HEK293 (cell line): ENCODE data around the gene RHOBTB3.
A peak's percentile ranks its signal among the peaks of the same experiment; 100 is the strongest.

ENCODE experiments used
- EGR2 ChIP-seq: fragments of 450-650 bp; formaldehyde crosslinking; IDR thresholded peaks from 2 replicates; pipeline ENCODE4 v1.5.1; 2016; ENCODE audit warnings: low read depth, missing biosample characterization, missing genetic modification characterization
- FEZF1 ChIP-seq: fragments of 450-650 bp; formaldehyde crosslinking; IDR thresholded peaks from 2 replicates; pipeline ENCODE4 v1.5.1; 2016; ENCODE audit warnings: missing biosample characterization, missing genetic modification characterization
- KLF7 ChIP-seq: fragments of 450-650 bp; formaldehyde crosslinking; IDR thresholded peaks from 2 replicates; pipeline ENCODE4 v1.5.1; 2016; ENCODE audit warnings: missing biosample characterization, missing genetic modification characterization, borderline replicate concordance
- MZF1 ChIP-seq: fragments of 450-650 bp; formaldehyde crosslinking; IDR thresholded peaks from 2 replicates; pipeline ENCODE4 v1.5.1; 2017; ENCODE audit warnings: missing biosample characterization, missing genetic modification characterization, borderline replicate concordance
- OSR2 ChIP-seq: fragments of 450-650 bp; formaldehyde crosslinking; IDR thresholded peaks from 2 replicates; pipeline ENCODE4 v1.5.1; 2016; ENCODE audit warnings: missing biosample characterization, missing genetic modification characterization
- OVOL3 ChIP-seq: fragments of 450-650 bp; formaldehyde crosslinking; IDR thresholded peaks from 2 replicates; pipeline ENCODE4 v1.5.1; 2016; ENCODE audit warnings: missing biosample characterization, missing genetic modification characterization
- PRDM10 ChIP-seq: fragments of 450-650 bp; formaldehyde crosslinking; IDR thresholded peaks from 2 replicates; pipeline ENCODE4 v1.5.1; 2016; ENCODE audit warnings: missing biosample characterization, missing genetic modification characterization
- PRDM6 ChIP-seq: fragments of 450-650 bp; formaldehyde crosslinking; IDR thresholded peaks from 2 replicates; pipeline ENCODE4 v1.5.1; 2017; ENCODE audit warnings: missing biosample characterization, missing genetic modification characterization
- REPIN1 ChIP-seq: fragments of 450-650 bp; formaldehyde crosslinking; IDR thresholded peaks from 2 replicates; pipeline ENCODE4 v1.5.1; 2017; ENCODE audit warnings: missing biosample characterization, missing genetic modification characterization, low read depth
- ZBTB20 ChIP-seq: fragments of 450-650 bp; formaldehyde crosslinking; IDR thresholded peaks from 2 replicates; pipeline ENCODE4 v1.5.1; 2016; ENCODE audit warnings: missing biosample characterization, missing genetic modification characterization
- ZBTB8A ChIP-seq: fragments of 450-650 bp; formaldehyde crosslinking; IDR thresholded peaks from 2 replicates; pipeline ENCODE4 v1.5.1; 2016; ENCODE audit warnings: missing biosample characterization, missing genetic modification characterization
- ZFHX2 ChIP-seq: fragments of 450-650 bp; formaldehyde crosslinking; conservative IDR thresholded peaks from 2 replicates; pipeline ENCODE4 v1.5.1; 2016; ENCODE audit warnings: missing biosample characterization, missing genetic modification characterization
- ZFP3 ChIP-seq: fragments of 450-650 bp; formaldehyde crosslinking; IDR thresholded peaks from 2 replicates; pipeline ENCODE4 v1.5.1; 2016; ENCODE audit warnings: low read depth, missing biosample characterization, missing genetic modification characterization
- ZFP69B ChIP-seq: fragments of 450-650 bp; formaldehyde crosslinking; IDR thresholded peaks from 2 replicates; pipeline ENCODE4 v1.5.1; 2016; ENCODE audit warnings: missing biosample characterization, missing genetic modification characterization
- ZNF132 ChIP-seq: fragments of 450-650 bp; formaldehyde crosslinking; IDR thresholded peaks from 2 replicates; pipeline ENCODE4 v1.5.1; 2017; ENCODE audit warnings: missing biosample characterization, missing genetic modification characterization, borderline replicate concordance
- ZNF2 ChIP-seq: fragments of 450-650 bp; formaldehyde crosslinking; IDR thresholded peaks from 2 replicates; pipeline ENCODE4 v1.5.1; 2016; ENCODE audit warnings: missing biosample characterization, missing genetic modification characterization
- ZNF248 ChIP-seq: fragments of 450-650 bp; formaldehyde crosslinking; IDR thresholded peaks from 2 replicates; pipeline ENCODE4 v1.5.1; 2017; ENCODE audit warnings: missing biosample characterization, missing genetic modification characterization
- ZNF335 ChIP-seq: fragments of 450-650 bp; formaldehyde crosslinking; conservative IDR thresholded peaks from 2 replicates; pipeline ENCODE4 v1.5.1; 2016; ENCODE audit warnings: missing biosample characterization, missing genetic modification characterization
- ZNF366 ChIP-seq: fragments of 450-650 bp; formaldehyde crosslinking; conservative IDR thresholded peaks from 2 replicates; pipeline ENCODE4 v1.5.1; 2016; ENCODE audit warnings: missing biosample characterization, missing genetic modification characterization
- ZNF404 ChIP-seq: fragments of 450-650 bp; formaldehyde crosslinking; IDR thresholded peaks from 2 replicates; pipeline ENCODE4 v1.5.1; 2017; ENCODE audit warnings: missing biosample characterization, missing genetic modification characterization
- ZNF473 ChIP-seq: fragments of 450-650 bp; formaldehyde crosslinking; IDR thresholded peaks from 2 replicates; pipeline ENCODE4 v1.5.1; 2017; ENCODE audit warnings: missing biosample characterization, missing genetic modification characterization
- ZNF510 ChIP-seq: fragments of 450-650 bp; formaldehyde crosslinking; IDR thresholded peaks from 2 replicates; pipeline ENCODE4 v1.5.1; 2018; ENCODE audit warnings: mild to moderate bottlenecking, missing genetic modification characterization, missing biosample characterization; ENCODE audit not compliant: insufficient replicate concordance
- ZNF658 ChIP-seq: fragments of 450-650 bp; formaldehyde crosslinking; IDR thresholded peaks from 2 replicates; pipeline ENCODE4; 2016; ENCODE audit warnings: missing biosample characterization, missing genetic modification characterization
- ZNF692 ChIP-seq: fragments of 450-650 bp; formaldehyde crosslinking; IDR thresholded peaks from 2 replicates; pipeline ENCODE4 v1.5.1; 2016; ENCODE audit warnings: missing biosample characterization, missing genetic modification characterization
- ZNF76 ChIP-seq: fragments of 450-650 bp; formaldehyde crosslinking; IDR thresholded peaks from 2 replicates; pipeline ENCODE4; 2016; ENCODE audit warnings: low read depth, missing biosample characterization, missing genetic modification characterization, borderline replicate concordance
- ZNF777 ChIP-seq: fragments of 450-650 bp; formaldehyde crosslinking; IDR thresholded peaks from 2 replicates; pipeline ENCODE4 v1.5.1; 2017; ENCODE audit warnings: missing biosample characterization, missing genetic modification characterization, borderline replicate concordance
- TF ChIP-seq, protein P1 (sequence below): fragments of 450-650 bp; formaldehyde crosslinking; conservative IDR thresholded peaks from 2 replicates; pipeline ENCODE4 v1.5.1; 2016; ENCODE audit warnings: low read depth, missing biosample characterization, missing genetic modification characterization
- TF ChIP-seq, protein P2 (sequence below): fragments of 450-650 bp; formaldehyde crosslinking; IDR thresholded peaks from 2 replicates; pipeline ENCODE4 v1.5.1; 2016; ENCODE audit warnings: missing biosample characterization, missing genetic modification characterization

The RHOBTB3 gene

DNA sequence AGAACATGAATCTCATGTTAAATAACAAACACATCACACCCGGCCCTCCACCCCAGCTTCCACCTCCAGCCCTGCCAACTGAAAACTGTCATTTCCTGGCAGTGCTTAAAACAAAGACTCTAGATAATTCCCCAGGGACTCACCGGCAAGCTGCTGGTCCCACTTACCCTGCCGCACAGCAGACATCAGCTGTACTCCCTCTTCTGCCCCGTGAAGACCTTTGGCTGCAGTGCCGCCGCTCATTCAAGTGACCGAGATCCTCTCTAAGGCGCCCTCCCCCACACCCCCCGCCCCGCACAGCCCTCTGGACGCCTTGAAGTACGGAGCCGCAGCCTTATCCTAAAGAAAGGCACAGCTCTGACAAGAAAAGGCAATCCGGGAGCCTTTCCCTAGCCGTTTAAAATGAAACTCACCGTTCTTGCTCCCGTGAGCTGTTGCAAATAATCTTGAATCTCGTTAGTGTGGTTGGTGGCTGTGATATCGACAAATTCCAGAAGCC lies 91.0 kb downstream of the RHOBTB3 start (continued):
- TF ChIP-seq PRDM10 (tag by site-specific recombination) (peak; percentile 39), ZNF692 (tag by site-specific recombination) (peak; percentile 92), ZBTB8A (tag by site-specific recombination) (peak; percentile 85), ZBTB20 (tag by site-specific recombination) (peak; percentile 48; the same call in 1 of the 2 replicates), REPIN1 (tag by site-specific recombination) (no peak), KLF7 (tag by site-specific recombination) (no peak), ZNF2 (0 out of 2 replicates have a peak, but pooled peaks have one; percentile 47), ZFP3 (tag by site-specific recombination) (no peak), ZNF76 (0 out of 2 replicates have a peak, but pooled peaks have one; percentile 53), MZF1 (tag by site-specific recombination) (no peak), OSR2 (0 out of 2 replicates have a peak, but pooled peaks have one; percentile 41), ZFP69B (tag by site-specific recombination) (peak; percentile 85), ZNF404 (tag by site-specific recombination) (no peak), EGR2 (tag by site-specific recombination) (0 out of 2 replicates have a peak, but pooled peaks have one; percentile 11), ZNF777 (tag by site-specific recombination) (no peak), ZNF132 (no peak), ZNF658 (tag by site-specific recombination) (no peak), ZNF510 (tag by site-specific recombination) (no peak), ZNF366 (no peak; the same call in 1 of the 2 replicates), FEZF1 (tag by site-specific recombination) (peak; percentile 5; the same call in 1 of the 2 replicates), ZNF335 (peak; percentile 64), ZNF248 (tag by site-specific recombination) (no peak), OVOL3 (tag by site-specific recombination) (no peak), ZNF473 (tag by site-specific recombination) (no peak), PRDM6 (tag by site-specific recombination) (no peak), ZFHX2 (tag by site-specific recombination) (0 out of 2 replicates have a peak, but pooled peaks have one; percentile 11)
- TF ChIP-seq, protein P1, sequence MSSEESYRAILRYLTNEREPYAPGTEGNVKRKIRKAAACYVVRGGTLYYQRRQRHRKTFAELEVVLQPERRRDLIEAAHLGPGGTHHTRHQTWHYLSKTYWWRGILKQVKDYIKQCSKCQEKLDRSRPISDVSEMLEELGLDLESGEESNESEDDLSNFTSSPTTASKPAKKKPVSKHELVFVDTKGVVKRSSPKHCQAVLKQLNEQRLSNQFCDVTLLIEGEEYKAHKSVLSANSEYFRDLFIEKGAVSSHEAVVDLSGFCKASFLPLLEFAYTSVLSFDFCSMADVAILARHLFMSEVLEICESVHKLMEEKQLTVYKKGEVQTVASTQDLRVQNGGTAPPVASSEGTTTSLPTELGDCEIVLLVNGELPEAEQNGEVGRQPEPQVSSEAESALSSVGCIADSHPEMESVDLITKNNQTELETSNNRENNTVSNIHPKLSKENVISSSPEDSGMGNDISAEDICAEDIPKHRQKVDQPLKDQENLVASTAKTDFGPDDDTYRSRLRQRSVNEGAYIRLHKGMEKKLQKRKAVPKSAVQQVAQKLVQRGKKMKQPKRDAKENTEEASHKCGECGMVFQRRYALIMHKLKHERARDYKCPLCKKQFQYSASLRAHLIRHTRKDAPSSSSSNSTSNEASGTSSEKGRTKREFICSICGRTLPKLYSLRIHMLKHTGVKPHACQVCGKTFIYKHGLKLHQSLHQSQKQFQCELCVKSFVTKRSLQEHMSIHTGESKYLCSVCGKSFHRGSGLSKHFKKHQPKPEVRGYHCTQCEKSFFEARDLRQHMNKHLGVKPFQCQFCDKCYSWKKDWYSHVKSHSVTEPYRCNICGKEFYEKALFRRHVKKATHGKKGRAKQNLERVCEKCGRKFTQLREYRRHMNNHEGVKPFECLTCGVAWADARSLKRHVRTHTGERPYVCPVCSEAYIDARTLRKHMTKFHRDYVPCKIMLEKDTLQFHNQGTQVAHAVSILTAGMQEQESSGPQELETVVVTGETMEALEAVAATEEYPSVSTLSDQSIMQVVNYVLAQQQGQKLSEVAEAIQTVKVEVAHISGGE (tag by site-specific recombination): 0 out of 2 replicates have a peak, but pooled peaks have one; percentile 8
- TF ChIP-seq, protein P2, sequence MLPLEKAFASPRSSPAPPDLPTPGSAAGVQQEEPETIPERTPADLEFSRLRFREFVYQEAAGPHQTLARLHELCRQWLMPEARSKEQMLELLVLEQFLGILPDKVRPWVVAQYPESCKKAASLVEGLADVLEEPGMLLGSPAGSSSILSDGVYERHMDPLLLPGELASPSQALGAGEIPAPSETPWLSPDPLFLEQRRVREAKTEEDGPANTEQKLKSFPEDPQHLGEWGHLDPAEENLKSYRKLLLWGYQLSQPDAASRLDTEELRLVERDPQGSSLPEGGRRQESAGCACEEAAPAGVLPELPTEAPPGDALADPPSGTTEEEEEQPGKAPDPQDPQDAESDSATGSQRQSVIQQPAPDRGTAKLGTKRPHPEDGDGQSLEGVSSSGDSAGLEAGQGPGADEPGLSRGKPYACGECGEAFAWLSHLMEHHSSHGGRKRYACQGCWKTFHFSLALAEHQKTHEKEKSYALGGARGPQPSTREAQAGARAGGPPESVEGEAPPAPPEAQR (tag by site-specific recombination): no peak
